Panc1 (cell line): ENCODE results near the gene BOLA1. TPM values are rescaled to one million over a fixed set of nuclear protein-coding genes. Genes with fewer than 3 reads are reported as not detected.

Experiments used
- ATAC-seq: fragments of 200-7000 bp; cut with Tn5 transposase; 2 replicates; pipeline ENCODE4 v1.9.1; 2020; ENCODE audit warnings: mild to moderate bottlenecking, moderate library complexity
- BruUV-seq: library from RNA; stranded (reverse); fragments of 400-500 nt; replicated peaks from 2 replicates; lab custom pipeline; 2021; lab: Mats Ljungman, UMichigan
- CTCF ChIA-PET: fragments of 300-600 bp; sonication (Branson Sonifier 250); formaldehyde crosslinking; loops from one replicate; lab custom pipeline; 2022; ENCODE audit warnings: antibody characterized with exemption; lab: Charles Lee
- POLR2A ChIA-PET: fragments of 300-600 bp; sonication (Branson Sonifier 250); formaldehyde crosslinking; loops from one replicate; lab custom pipeline; 2022; ENCODE audit warnings: antibody characterized with exemption; lab: Charles Lee
- DNase-seq: peaks from one replicate; pipeline ENCODE4 v3.0.0-alpha.2; 2010; ENCODE audit warnings: low read depth, low spot score
- H3K27ac ChIP-seq: 2 replicates; pipeline ENCODE4 v1.5.1; 2011; ENCODE audit warnings: mild to moderate bottlenecking, low read length, inconsistent platforms
- H3K27me3 ChIP-seq: fragments of 200-500 bp; sonication (Bioruptor generic); 2 replicates; pipeline ENCODE4 v1.6.0; 2014; ENCODE audit warnings: low read length, inconsistent platforms; ENCODE audit not compliant: control insufficient read depth, insufficient read depth
- H3K36me3 ChIP-seq: fragments of 200-500 bp; sonication (Bioruptor generic); 2 replicates; pipeline ENCODE4 v1.5.1; 2014; ENCODE audit warnings: inconsistent platforms, mild to moderate bottlenecking, low read length, moderate library complexity; ENCODE audit not compliant: control insufficient read depth, insufficient read depth
- H3K4me1 ChIP-seq: 2 replicates; pipeline ENCODE4 v1.5.1; 2011; ENCODE audit warnings: inconsistent platforms, mild to moderate bottlenecking, low read length, moderate library complexity; ENCODE audit not compliant: control insufficient read depth, insufficient read depth
- H3K4me3 ChIP-seq, 2 experiments: 2 replicates each; pipeline ENCODE4 v1.5.1; 2011 to 2012; ENCODE audit warnings: low read depth in 2 of 2, low read length in 2 of 2, mild to moderate bottlenecking in 2 of 2, inconsistent platforms in 1 of 2, moderate library complexity in 1 of 2
- H3K9me3 ChIP-seq: fragments of 200-500 bp; sonication (Bioruptor generic); 2 replicates; pipeline ENCODE4 v1.5.1; 2014; ENCODE audit warnings: low read depth, mild to moderate bottlenecking, inconsistent platforms, low read length, moderate library complexity; ENCODE audit not compliant: control insufficient read depth, insufficient read depth
- CTCF ChIP-seq: fragments of 450-650 bp; IDR thresholded peaks from 2 replicates; pipeline ENCODE4 v1.5.1; 2017; ENCODE audit warnings: mild to moderate bottlenecking
- POLR2AphosphoS5 ChIP-seq: IDR thresholded peaks from 2 replicates; pipeline ENCODE4 v1.6.1; 2012; ENCODE audit warnings: mild to moderate bottlenecking, low read depth, low read length, moderate library complexity
- REST ChIP-seq, 2 experiments: IDR thresholded peaks; 2 replicates each; pipeline ENCODE4 v1.6.1; 2011 to 2012; ENCODE audit warnings: low read depth in 2 of 2, control low read depth in 1 of 2, low read length in 1 of 2, mild to moderate bottlenecking in 1 of 2, moderate library complexity in 1 of 2; ENCODE audit not compliant: insufficient read depth in 1 of 2
- SIN3A ChIP-seq: IDR thresholded peaks from 2 replicates; pipeline ENCODE4 v1.6.1; 2012; ENCODE audit warnings: low read depth, mild to moderate bottlenecking, low read length, moderate library complexity, borderline replicate concordance; ENCODE audit not compliant: insufficient read depth
- TCF7L2 ChIP-seq: IDR thresholded peaks from 2 replicates; pipeline ENCODE4 v1.6.1; 2011; ENCODE audit warnings: mild to moderate bottlenecking, low read depth, low read length, inconsistent platforms
- in situ Hi-C: cut with HindIII; loops from 2 replicates; pipeline ENCODE4 v1.10.0; 2016; ENCODE audit warnings: low sequenced_read_pairs, low pct_unique_long_range_greater_than_20kb
- intact Hi-C: fragments of 100-400 bp; cut with micrococcal nuclease; formaldehyde crosslinking; loops from one replicate; pipeline ENCODE4 v1.10.0; 2022; ENCODE audit not compliant: unreplicated experiment
- total RNA-seq: library from RNA; stranded (reverse); gene quantifications from one replicate; pipeline ENCODE4 v1.2.1, GENCODE V29; 2021; ENCODE audit not compliant: unreplicated experiment

The BOLA1 gene
- total RNA-seq, 1 experiment from 2014 or later: 14.6 TPM

- no peak for DNase-seq
- H3K4me3 ChIP-seq: no peak overlapping the region
- H3K36me3 ChIP-seq: peaks cover 5% of the 10 kb centered on the region; the same call in 1 of the 2 replicates
- intact Hi-C loops: no loop called here
- H3K27ac ChIP-seq: no peak overlapping the region
- in situ Hi-C loops: no loop called here
- no peak for TF ChIP-seq POLR2AphosphoS5
- TF ChIP-seq SIN3A: no peak
- no peak for TF ChIP-seq REST (IDR thresholded peaks at IDR 0.05; ENCODE audit: insufficient read depth in 1 of 2, low read depth in 2 of 2, low read length in 1 of 2)
- TF ChIP-seq CTCF: no peak
- no peak for TF ChIP-seq TCF7L2
- no peaks in the 10 kb centered on the region for H3K9me3 ChIP-seq
- no TSS peak for BruUV-seq
- peaks cover 22% of the 10 kb centered on the region for H3K4me1 ChIP-seq
- CTCF ChIA-PET: no interaction called here
- no peaks in the 10 kb centered on the region for H3K27me3 ChIP-seq
- ATAC-seq: no peak
- POLR2A ChIA-PET: no interaction called here
These were observed 45.8 kb downstream of the BOLA1 start for GRCh38 chr1:149945206-149945605.

- in situ Hi-C loops: no loop called here
- CTCF ChIA-PET: interaction anchor here (0.6 kb wide), 1 partner anchor 12 kb away, joined by 5 read pairs; no protein-coding TSS in a partner anchor
- no peaks in the 10 kb centered on the region for H3K27me3 ChIP-seq
- intact Hi-C loops: no loop called here
- H3K27ac ChIP-seq: no peak overlapping the region
- TF ChIP-seq SIN3A: no peak
- no peak for TF ChIP-seq TCF7L2
- TF ChIP-seq REST (IDR thresholded peaks at IDR 0.05; ENCODE audit: insufficient read depth in 1 of 2, low read depth in 2 of 2, low read length in 1 of 2): no peak
- TF ChIP-seq CTCF: no peak
- no peak for TF ChIP-seq POLR2AphosphoS5
- BruUV-seq: no TSS peak
- no peak overlapping the region for H3K4me3 ChIP-seq
- no peaks in the 10 kb centered on the region for H3K9me3 ChIP-seq
- DNase-seq (no peak), ATAC-seq (no peak)
- no peaks in the 10 kb centered on the region for H3K4me1 ChIP-seq
- peaks cover 6% of the 10 kb centered on the region; the same call in 1 of the 2 replicates for H3K36me3 ChIP-seq
- POLR2A ChIA-PET: no interaction called here
These were observed 50.5 kb downstream of the BOLA1 start for GRCh38 chr1:149949911-149950310.

Other genes with a start within 250 kb of the BOLA1 start
- not detected for gene FCGR1A, start 116.9 kb upstream of the BOLA1 start, total RNA-seq
- 2.9 TPM for gene SV2A, start 18.3 kb downstream of the BOLA1 start, total RNA-seq
- gene SF3B4, start 28.2 kb downstream of the BOLA1 start, total RNA-seq: 120 TPM
- 12.0 TPM for gene MTMR11, start 37.3 kb downstream of the BOLA1 start, total RNA-seq
- gene OTUD7B, start 111.2 kb downstream of the BOLA1 start, total RNA-seq: 24.1 TPM
- 24.9 TPM for gene VPS45, start 168.2 kb downstream of the BOLA1 start, total RNA-seq